OCI-LY3 (cell line): Measurements from ENCODE around the gene RPS19.

Experiments used
- CTCF ChIP-seq: fragments of 200-600, 300-600 bp; sonication (generic); IDR thresholded peaks from 2 replicates; pipeline ENCODE4 v1.5.1; 2014; ENCODE audit warnings: antibody characterized with exemption, low read length, low read depth
- EZH2phosphoT487 ChIP-seq: fragments of 200-600 bp; shearing (Covaris generic); IDR thresholded peaks from 2 replicates; pipeline ENCODE4 v1.6.1; 2018; ENCODE audit warnings: antibody characterized with exemption, mixed run types, low read depth

GRCh38 chr19:41837981-41838708 is 21.9 kb upstream of the RPS19 start:
- TF ChIP-seq CTCF (no peak), EZH2phosphoT487 (no peak)
